Ishikawa (cell line): ENCODE results near the gene LRRC17.

ENCODE experiments used
- CEBPB ChIP-seq: IDR thresholded peaks from 2 replicates; pipeline ENCODE4 v1.6.1; 2012
- CREB1 ChIP-seq: IDR thresholded peaks from 2 replicates; pipeline ENCODE4 v1.6.1; 2012; ENCODE audit warnings: low read depth
- EGR1 ChIP-seq: IDR thresholded peaks from 2 replicates; pipeline ENCODE4 v1.6.1; 2012
- EP300 ChIP-seq: IDR thresholded peaks from 2 replicates; pipeline ENCODE4 v1.6.1; 2012; ENCODE audit warnings: borderline replicate concordance
- FOXM1 ChIP-seq: IDR thresholded peaks from 2 replicates; pipeline ENCODE4 v1.6.1; 2012; ENCODE audit warnings: low read depth, borderline replicate concordance
- NFIC ChIP-seq: IDR thresholded peaks from 2 replicates; pipeline ENCODE4 v1.6.1; 2012
- RAD21 ChIP-seq: IDR thresholded peaks from 2 replicates; pipeline ENCODE4 v1.6.1; 2012; ENCODE audit warnings: low read depth
- REST ChIP-seq: IDR thresholded peaks from 2 replicates; pipeline ENCODE4 v1.6.1; 2012; ENCODE audit warnings: low read depth, mild to moderate bottlenecking
- TAF1 ChIP-seq: IDR thresholded peaks from 2 replicates; pipeline ENCODE4 v1.6.1; 2012; ENCODE audit warnings: low read depth, mild to moderate bottlenecking
- TCF12 ChIP-seq: IDR thresholded peaks from 2 replicates; pipeline ENCODE4 v1.6.1; 2012; ENCODE audit warnings: low read depth
- TEAD4 ChIP-seq: IDR thresholded peaks from 2 replicates; pipeline ENCODE4 v1.6.1; 2012
- YY1 ChIP-seq: IDR thresholded peaks from 2 replicates; pipeline ENCODE4 v1.6.1; 2012; ENCODE audit warnings: low read depth
- ZBTB7A ChIP-seq: IDR thresholded peaks from 2 replicates; pipeline ENCODE4 v1.6.1; 2012; ENCODE audit warnings: low read depth
- TF ChIP-seq, protein P1 (sequence below): IDR thresholded peaks from 2 replicates; pipeline ENCODE4 v1.6.1; 2012
- TF ChIP-seq, protein P2 (sequence below): IDR thresholded peaks from 2 replicates; pipeline ENCODE4 v1.6.1; 2012

The LRRC17 gene

DNA sequence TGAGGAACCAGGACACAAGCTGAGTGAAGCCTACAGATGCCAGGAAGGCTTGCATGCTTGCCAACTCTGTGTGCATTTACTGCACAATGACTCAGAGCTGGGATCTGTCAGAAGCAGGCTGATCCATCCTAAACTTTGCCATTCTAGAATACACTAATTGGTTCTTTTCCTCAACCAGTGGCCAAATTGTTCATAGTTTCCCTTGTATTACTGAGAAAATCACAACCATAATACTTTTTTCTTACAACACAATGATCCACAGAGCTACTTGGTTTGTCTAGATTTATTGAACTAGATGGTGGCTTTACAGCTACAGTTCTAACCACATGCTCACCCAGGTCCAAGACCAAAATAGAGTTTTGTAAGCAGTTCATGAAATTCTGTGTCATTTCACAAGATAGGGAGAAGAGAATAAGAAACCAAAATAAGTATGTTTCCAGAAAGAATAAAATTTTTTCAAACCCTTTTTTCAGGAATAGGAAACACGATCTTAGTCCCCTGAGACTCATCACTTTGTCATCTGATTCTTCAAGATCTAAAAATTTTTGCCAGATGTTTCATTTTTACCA is 21.0 kb upstream of the LRRC17 start:
- TF ChIP-seq NFIC (peak; percentile 41), RAD21 (no peak)

- TF ChIP-seq FOXM1 (no peak), ZBTB7A (no peak), YY1 (no peak), REST (no peak), CREB1 (no peak), CEBPB (no peak), NFIC (no peak), RAD21 (no peak), EP300 (no peak)
- TF ChIP-seq, protein P1, sequence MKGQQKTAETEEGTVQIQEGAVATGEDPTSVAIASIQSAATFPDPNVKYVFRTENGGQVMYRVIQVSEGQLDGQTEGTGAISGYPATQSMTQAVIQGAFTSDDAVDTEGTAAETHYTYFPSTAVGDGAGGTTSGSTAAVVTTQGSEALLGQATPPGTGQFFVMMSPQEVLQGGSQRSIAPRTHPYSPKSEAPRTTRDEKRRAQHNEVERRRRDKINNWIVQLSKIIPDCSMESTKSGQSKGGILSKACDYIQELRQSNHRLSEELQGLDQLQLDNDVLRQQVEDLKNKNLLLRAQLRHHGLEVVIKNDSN = no peak
- TF ChIP-seq, protein P2, sequence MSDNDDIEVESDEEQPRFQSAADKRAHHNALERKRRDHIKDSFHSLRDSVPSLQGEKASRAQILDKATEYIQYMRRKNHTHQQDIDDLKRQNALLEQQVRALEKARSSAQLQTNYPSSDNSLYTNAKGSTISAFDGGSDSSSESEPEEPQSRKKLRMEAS = no peak
These were observed 20.0 kb upstream of the LRRC17 start for GRCh38 chr7:102892631-102893278.

DNA sequence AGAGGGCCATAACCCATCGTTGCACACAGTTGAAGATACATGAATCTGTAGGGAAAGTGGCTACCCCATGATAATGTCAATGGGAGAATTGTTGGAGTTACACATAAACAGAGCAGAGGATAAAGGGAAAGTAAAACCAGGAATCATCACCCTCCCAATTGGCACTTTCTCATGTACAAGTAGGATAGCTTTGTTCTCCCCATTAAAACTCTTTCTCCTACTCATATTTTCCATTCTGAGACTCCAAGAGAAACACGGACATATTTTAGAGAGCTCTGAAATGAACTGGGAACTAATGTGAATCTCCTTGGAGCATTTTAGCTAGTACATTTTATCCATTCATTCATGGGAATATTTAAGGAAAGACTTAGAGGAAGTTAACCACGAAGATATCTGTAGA is 17.2 kb upstream of the LRRC17 start:
- TF ChIP-seq NFIC = no peak
- no peak for TF ChIP-seq CEBPB
- no peak for TF ChIP-seq ZBTB7A
- no peak for TF ChIP-seq FOXM1
- TF ChIP-seq, protein P2 = no peak
- TF ChIP-seq CREB1 = no peak
- no peak for TF ChIP-seq EP300
- TF ChIP-seq REST = no peak
- no peak for TF ChIP-seq TEAD4

DNA sequence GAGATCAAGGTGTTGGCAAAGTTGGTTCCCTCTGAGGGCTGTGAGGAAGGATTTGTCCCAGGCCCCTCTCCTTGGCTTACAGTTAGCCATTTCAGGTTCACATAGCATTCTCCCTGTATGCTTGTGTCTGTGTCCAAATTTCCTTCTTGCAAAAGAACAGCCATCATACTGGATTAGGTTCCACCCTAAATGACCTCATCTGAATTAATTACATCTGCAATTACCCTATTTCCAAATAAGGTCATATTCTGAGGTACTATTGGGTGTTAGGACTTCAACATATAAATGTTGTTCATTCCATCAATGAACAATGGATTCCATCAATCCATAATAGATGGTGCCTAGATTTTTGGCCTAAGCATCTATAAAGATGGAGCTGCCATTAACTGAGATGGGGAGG is 16.2 kb upstream of the LRRC17 start:
- TF ChIP-seq TCF12 = no peak
- no peak for TF ChIP-seq EGR1
- TF ChIP-seq REST = no peak
- TF ChIP-seq TEAD4 = no peak
- TF ChIP-seq EP300 = no peak
- TF ChIP-seq CREB1 = no peak
- no peak for TF ChIP-seq YY1
- TF ChIP-seq, protein P1 = no peak
- no peak for TF ChIP-seq CEBPB
- no peak for TF ChIP-seq TAF1
- TF ChIP-seq FOXM1 = no peak
- no peak for TF ChIP-seq RAD21
- no peak for TF ChIP-seq NFIC
- TF ChIP-seq, protein P2 = no peak
- no peak for TF ChIP-seq ZBTB7A

DNA sequence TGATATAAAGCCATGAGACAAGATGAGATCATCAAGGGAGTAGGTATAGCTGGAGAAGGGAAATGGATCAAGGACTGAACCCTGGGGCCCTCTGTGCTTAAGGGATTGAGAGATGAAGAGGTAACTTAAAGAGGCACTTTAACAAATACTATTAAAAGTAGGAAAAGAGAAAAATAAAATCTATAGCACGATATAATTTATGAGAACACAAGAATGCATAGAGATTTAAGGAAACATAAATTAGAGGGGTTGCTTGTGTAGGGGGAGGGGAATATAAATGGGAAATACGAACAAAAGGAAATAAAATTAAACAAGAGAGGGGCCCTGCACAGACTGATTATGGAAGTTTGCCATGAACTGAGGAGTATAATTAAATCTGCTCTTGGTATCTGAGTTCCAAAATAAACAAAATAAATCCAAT is 15.6 kb upstream of the LRRC17 start:
- no peak for TF ChIP-seq CREB1
